H9 (cell line): ENCODE data around the gene KMT2B. TPM values are rescaled to one million over a fixed set of nuclear protein-coding genes. Genes with fewer than 3 reads are reported as not detected.
A peak's percentile ranks its signal among the peaks of the same experiment; 100 is the strongest.

ENCODE experiments used
- DNase-seq: peaks from one replicate; pipeline ENCODE4 v3.0.0-alpha.2; 2017
- H2AFZ ChIP-seq: one replicate; pipeline ENCODE4 v1.6.1; 2013; ENCODE audit warnings: mild to moderate bottlenecking, low read length, control low read depth, moderate library complexity
- H2AK5ac ChIP-seq: 2 replicates; pipeline ENCODE4 v1.6.1; 2013; ENCODE audit warnings: low read length, control low read depth, mixed read lengths; ENCODE audit not compliant: insufficient read length
- H2BK120ac ChIP-seq: one replicate; pipeline ENCODE4 v1.6.1; 2013; ENCODE audit warnings: low read depth, mild to moderate bottlenecking, low read length, control low read depth, inconsistent platforms; ENCODE audit not compliant: poor library complexity, severe bottlenecking
- H2BK12ac ChIP-seq: 2 replicates; pipeline ENCODE4 v1.6.1; 2013; ENCODE audit warnings: low read length, control low read depth, mixed read lengths, low read depth; ENCODE audit not compliant: insufficient read length
- H2BK15ac ChIP-seq: 2 replicates; pipeline ENCODE4 v1.6.1; 2013; ENCODE audit warnings: low read depth, low read length, control low read depth
- H2BK20ac ChIP-seq: one replicate; pipeline ENCODE4 v1.6.1; 2013; ENCODE audit warnings: low read depth, mild to moderate bottlenecking, low read length, control low read depth, inconsistent platforms; ENCODE audit not compliant: poor library complexity, severe bottlenecking
- H2BK5ac ChIP-seq: 2 replicates; pipeline ENCODE4 v1.6.1; 2013; ENCODE audit warnings: low read length, control low read depth, mixed read lengths; ENCODE audit not compliant: insufficient read length
- H3K14ac ChIP-seq: 2 replicates; pipeline ENCODE4 v1.6.1; 2013; ENCODE audit warnings: low read length, control low read depth; ENCODE audit not compliant: insufficient read depth
- H3K18ac ChIP-seq: 2 replicates; pipeline ENCODE4 v1.6.1; 2013; ENCODE audit warnings: low read depth, mild to moderate bottlenecking, mixed read lengths, low read length, control low read depth; ENCODE audit not compliant: insufficient read length
- H3K23ac ChIP-seq: 2 replicates; pipeline ENCODE4 v1.6.1; 2013; ENCODE audit warnings: low read length, control low read depth, mixed read lengths, low read depth; ENCODE audit not compliant: insufficient read length
- H3K23me2 ChIP-seq: 2 replicates; pipeline ENCODE4 v1.6.1; 2013; ENCODE audit warnings: low read depth, mild to moderate bottlenecking, mixed read lengths, low read length, control low read depth; ENCODE audit not compliant: insufficient read length, poor library complexity, severe bottlenecking
- H3K27ac ChIP-seq: 2 replicates; pipeline ENCODE4 v1.5.1; 2013; ENCODE audit warnings: low read length, control low read depth, mixed read lengths, low read depth; ENCODE audit not compliant: insufficient read length
- H3K27me3 ChIP-seq: 2 replicates; pipeline ENCODE4 v1.6.1; 2013; ENCODE audit warnings: low read length, control low read depth, inconsistent platforms; ENCODE audit not compliant: insufficient read depth
- H3K4ac ChIP-seq: 2 replicates; pipeline ENCODE4 v1.6.1; 2013; ENCODE audit warnings: low read depth, mild to moderate bottlenecking, control low read depth, inconsistent platforms, low read length, moderate library complexity
- H3K4me1 ChIP-seq: 2 replicates; pipeline ENCODE4 v1.6.1; 2013; ENCODE audit warnings: low read length, control low read depth, inconsistent platforms; ENCODE audit not compliant: insufficient read depth
- H3K4me2 ChIP-seq: 2 replicates; pipeline ENCODE4 v1.6.1; 2013; ENCODE audit warnings: low read length, control low read depth, mixed read lengths; ENCODE audit not compliant: insufficient read length, insufficient read depth
- H3K56ac ChIP-seq: 2 replicates; pipeline ENCODE4 v1.6.1; 2013; ENCODE audit warnings: low read depth, mild to moderate bottlenecking, mixed read lengths, low read length, control low read depth; ENCODE audit not compliant: insufficient read length
- H3K79me1 ChIP-seq: 2 replicates; pipeline ENCODE4 v1.6.1; 2013; ENCODE audit warnings: low read depth, mild to moderate bottlenecking, moderate library complexity, low read length, control low read depth, inconsistent platforms; ENCODE audit not compliant: insufficient read depth, poor library complexity, severe bottlenecking
- H3K79me2 ChIP-seq: 2 replicates; pipeline ENCODE4 v1.6.1; 2013; ENCODE audit warnings: low read length, control low read depth, inconsistent platforms; ENCODE audit not compliant: insufficient read depth
- H3K9ac ChIP-seq: 2 replicates; pipeline ENCODE4 v1.6.1; 2013; ENCODE audit warnings: low read length, control low read depth, mixed read lengths; ENCODE audit not compliant: insufficient read length; ENCODE audit errors: extremely low read depth
- H3K9me3 ChIP-seq: one replicate; pipeline ENCODE4 v1.6.1; 2013; ENCODE audit warnings: low read depth, low read length, inconsistent platforms; ENCODE audit not compliant: control insufficient read depth
- H3T11ph ChIP-seq: one replicate; pipeline ENCODE4 v1.6.1; 2013; ENCODE audit warnings: mild to moderate bottlenecking, low read length, control low read depth, inconsistent platforms
- H4K20me1 ChIP-seq: one replicate; pipeline ENCODE4 v1.6.1; 2013; ENCODE audit not compliant: control insufficient read depth, insufficient read length, insufficient read depth
- H4K5ac ChIP-seq: 2 replicates; pipeline ENCODE4 v1.6.1; 2013; ENCODE audit warnings: low read depth, mild to moderate bottlenecking, mixed read lengths, low read length, control low read depth; ENCODE audit not compliant: insufficient read length
- H4K8ac ChIP-seq: replicated peaks from 2 replicates; pipeline ENCODE4 v1.6.1; 2013; ENCODE audit warnings: low read length, control low read depth, mixed read lengths, low read depth; ENCODE audit not compliant: insufficient read length
- H4K91ac ChIP-seq: 2 replicates; pipeline ENCODE4 v1.6.1; 2013; ENCODE audit warnings: low read depth, mild to moderate bottlenecking, moderate library complexity, mixed read lengths, low read length, control low read depth; ENCODE audit not compliant: insufficient read length
- H3K27ac Mint-ChIP-seq, 3 experiments: 2 replicates in 2 of 3; 3 replicates in 1 of 3; pipeline ENCODE4 v1.8.0; 2020 to 2021; ENCODE audit warnings: mixed read lengths in 3 of 3, mild to moderate bottlenecking in 1 of 3, moderate library complexity in 1 of 3
- H3K27me3 Mint-ChIP-seq: 2 replicates; pipeline ENCODE4 v1.8.0; 2021; ENCODE audit warnings: low read depth, mild to moderate bottlenecking, moderate library complexity, mixed read lengths
- H3K36me3 Mint-ChIP-seq, 3 experiments: 2 replicates in 2 of 3; 3 replicates in 1 of 3; pipeline ENCODE4 v1.8.0; 2020 to 2021; ENCODE audit warnings: low read depth in 3 of 3, mixed read lengths in 3 of 3; ENCODE audit not compliant: insufficient read depth in 1 of 3
- H3K4me1 Mint-ChIP-seq, 2 experiments: 2 replicates each; pipeline ENCODE4 v1.8.0; 2020; ENCODE audit warnings: mixed read lengths in 2 of 2
- H3K4me3 Mint-ChIP-seq, 2 experiments: 2 replicates in 1 of 2; 3 replicates in 1 of 2; pipeline ENCODE4 v1.8.0; 2020 to 2021; ENCODE audit warnings: mild to moderate bottlenecking in 2 of 2, mixed read lengths in 2 of 2, moderate library complexity in 1 of 2
- H3K9me3 Mint-ChIP-seq, 2 experiments: 2 replicates in 1 of 2; 3 replicates in 1 of 2; pipeline ENCODE4 v1.8.0; 2020; ENCODE audit warnings: mild to moderate bottlenecking in 2 of 2, mixed read lengths in 2 of 2, moderate library complexity in 1 of 2
- CTCF ChIP-seq: fragments of 200-600 bp; sonication (generic); conservative IDR thresholded peaks from 3 replicates; pipeline ENCODE4 v1.8.0; 2021; ENCODE audit warnings: antibody characterized with exemption, mild to moderate bottlenecking
- WGBS: extraction: QIAGEN DNeasy Blood & Tissue Kit; methylation state at CpG from one replicate; pipeline ENCODE4 v1.1.7; 2013; ENCODE audit warnings: missing lambda C conversion rate, low lambda C conversion rate, mixed read lengths; ENCODE audit not compliant: insufficient read length; ENCODE audit errors: extremely low coverage; 5-methylcytosine and 5-hydroxymethylcytosine counted together
- total RNA-seq: library from RNA; stranded (reverse); gene quantifications from 2 replicates; pipeline ENCODE4 v1.2.1, GENCODE V29; 2021

Gene KMT2B
- total RNA-seq, 1 experiment from 2014 or later: 47.7 TPM

GRCh38 chr19:35746087-35746462 is 28.3 kb downstream of the KMT2B start:
- no peak overlapping the region for H3K18ac ChIP-seq
- H3K4ac ChIP-seq: no peak overlapping the region
- H3K27ac ChIP-seq: no peak overlapping the region
- Mint-ChIP-seq H3K27me3 (no peaks in the 10 kb centered on the region), H3K9me3 (no peaks in the 10 kb centered on the region), H3K4me3 (peak overlapping the region; percentile 96), H3K36me3 (peaks cover 3 to 17% (median 5%) of the 10 kb centered on the region in 3 experiments; a peak in 4 of 7 replicates), H3K4me1 (peaks cover 20 to 38% of the 10 kb centered on the region in 2 experiments), H3K27ac (peak overlapping the region; percentile 100; a peak in 6 of 7 replicates)
- H3K14ac ChIP-seq: no peak overlapping the region
- H3K23ac ChIP-seq: no peak overlapping the region
- no peak for DNase-seq
- no peak overlapping the region for H3T11ph ChIP-seq
- H3K4me2 ChIP-seq: peak overlapping the region; percentile 95
- H2AK5ac ChIP-seq: no peak overlapping the region
- no peak overlapping the region for H2AFZ ChIP-seq
- peaks cover 16% of the 10 kb centered on the region for H3K23me2 ChIP-seq
- no peaks in the 10 kb centered on the region for H3K9me3 ChIP-seq
- H3K4me1 ChIP-seq: peaks cover 4% of the 10 kb centered on the region; the same call in 1 of the 2 replicates
- no peak overlapping the region for H2BK5ac ChIP-seq
- WGBS: no CpG with 5 or more reads among the region's 4 CpGs
- H4K8ac ChIP-seq: no peak overlapping the region
- no peak overlapping the region for H3K56ac ChIP-seq
- no peaks in the 10 kb centered on the region for H3K27me3 ChIP-seq
- H4K91ac ChIP-seq: no peak overlapping the region
- H2BK120ac ChIP-seq: no peak overlapping the region
- no peak overlapping the region for H2BK15ac ChIP-seq
- H3K79me1 ChIP-seq: peaks cover 3% of the 10 kb centered on the region
- no peak overlapping the region for H2BK20ac ChIP-seq
- no peaks in the 10 kb centered on the region for H4K20me1 ChIP-seq
- no peak overlapping the region for H4K5ac ChIP-seq
- no peaks in the 10 kb centered on the region for H3K79me2 ChIP-seq
- H2BK12ac ChIP-seq: no peak overlapping the region
- peak overlapping the region; percentile 71 for H3K9ac ChIP-seq
- TF ChIP-seq CTCF: no peak
